ENCODE data around the gene SNX9. TPM values are rescaled to one million over a fixed set of nuclear protein-coding genes. Genes with fewer than 3 reads are reported as not detected.

The SNX9 gene
- total RNA-seq, 2 donors from 2014 or later = 37.3 to 81.7 TPM

- no peaks in the 10 kb centered on the region for H3K36me3 ChIP-seq
- intact Hi-C loops (cut with DNase I) = no loop called here
- no peaks in the 10 kb centered on the region for H3K9me3 ChIP-seq
- DNase-seq = no peak
- no peaks in the 10 kb centered on the region for H3K27me3 ChIP-seq
- no peak overlapping the region for H3K4me3 ChIP-seq
- no peaks in the 10 kb centered on the region for H3K4me1 ChIP-seq
- no peak overlapping the region for H3K27ac ChIP-seq
- TF ChIP-seq, protein P1, sequence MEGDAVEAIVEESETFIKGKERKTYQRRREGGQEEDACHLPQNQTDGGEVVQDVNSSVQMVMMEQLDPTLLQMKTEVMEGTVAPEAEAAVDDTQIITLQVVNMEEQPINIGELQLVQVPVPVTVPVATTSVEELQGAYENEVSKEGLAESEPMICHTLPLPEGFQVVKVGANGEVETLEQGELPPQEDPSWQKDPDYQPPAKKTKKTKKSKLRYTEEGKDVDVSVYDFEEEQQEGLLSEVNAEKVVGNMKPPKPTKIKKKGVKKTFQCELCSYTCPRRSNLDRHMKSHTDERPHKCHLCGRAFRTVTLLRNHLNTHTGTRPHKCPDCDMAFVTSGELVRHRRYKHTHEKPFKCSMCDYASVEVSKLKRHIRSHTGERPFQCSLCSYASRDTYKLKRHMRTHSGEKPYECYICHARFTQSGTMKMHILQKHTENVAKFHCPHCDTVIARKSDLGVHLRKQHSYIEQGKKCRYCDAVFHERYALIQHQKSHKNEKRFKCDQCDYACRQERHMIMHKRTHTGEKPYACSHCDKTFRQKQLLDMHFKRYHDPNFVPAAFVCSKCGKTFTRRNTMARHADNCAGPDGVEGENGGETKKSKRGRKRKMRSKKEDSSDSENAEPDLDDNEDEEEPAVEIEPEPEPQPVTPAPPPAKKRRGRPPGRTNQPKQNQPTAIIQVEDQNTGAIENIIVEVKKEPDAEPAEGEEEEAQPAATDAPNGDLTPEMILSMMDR (IDR thresholded peaks at IDR 0.05) = no peak
- H3K9ac ChIP-seq (ENCODE audit: low read depth in 2 of 2, low read length in 2 of 2) = no peak overlapping the region
Measured at GRCh38 chr6:157927011-157927410, 104.0 kb downstream of the SNX9 start.

GRCh38 chr6:157928428-157928827, 105.4 kb downstream of the SNX9 start:
- no peaks in the 10 kb centered on the region for H3K27me3 ChIP-seq
- TF ChIP-seq, protein P1 (IDR thresholded peaks at IDR 0.05) = no peak
- H3K27ac ChIP-seq = no peak overlapping the region
- H3K9ac ChIP-seq (ENCODE audit: low read depth in 2 of 2, low read length in 2 of 2) = no peak overlapping the region
- no peak for DNase-seq
- intact Hi-C loops (cut with DNase I) = no loop called here
- no peaks in the 10 kb centered on the region for H3K36me3 ChIP-seq
- H3K4me3 ChIP-seq = no peak overlapping the region
- no peaks in the 10 kb centered on the region for H3K4me1 ChIP-seq
- H3K9me3 ChIP-seq = no peaks in the 10 kb centered on the region

GRCh38 chr6:157929076-157929475, 106.0 kb downstream of the SNX9 start:
- Histone ChIP-seq H3K36me3 (no peaks in the 10 kb centered on the region), H3K9ac (ENCODE audit: low read depth in 2 of 2, low read length in 2 of 2) (no peak overlapping the region), H3K4me3 (no peak overlapping the region), H3K27ac (no peak overlapping the region), H3K4me1 (no peaks in the 10 kb centered on the region), H3K27me3 (no peaks in the 10 kb centered on the region), H3K9me3 (no peaks in the 10 kb centered on the region)
- TF ChIP-seq, protein P1 (IDR thresholded peaks at IDR 0.05) = no peak
- intact Hi-C loops (cut with DNase I) = no loop called here
- no peak for DNase-seq

GRCh38 chr6:157929765-157930319, 106.8 kb downstream of the SNX9 start:
- no peaks in the 10 kb centered on the region for H3K27me3 ChIP-seq
- no peaks in the 10 kb centered on the region for H3K9me3 ChIP-seq
- H3K4me3 ChIP-seq = no peak overlapping the region
- no peaks in the 10 kb centered on the region for H3K4me1 ChIP-seq
- H3K27ac ChIP-seq = no peak overlapping the region
- TF ChIP-seq, protein P1 (IDR thresholded peaks at IDR 0.05) = no peak
- DNase-seq = no peak
- no peak overlapping the region for H3K9ac ChIP-seq (ENCODE audit: low read depth in 2 of 2, low read length in 2 of 2)
- H3K36me3 ChIP-seq = no peaks in the 10 kb centered on the region
- intact Hi-C loops (cut with DNase I) = no loop called here

DNA sequence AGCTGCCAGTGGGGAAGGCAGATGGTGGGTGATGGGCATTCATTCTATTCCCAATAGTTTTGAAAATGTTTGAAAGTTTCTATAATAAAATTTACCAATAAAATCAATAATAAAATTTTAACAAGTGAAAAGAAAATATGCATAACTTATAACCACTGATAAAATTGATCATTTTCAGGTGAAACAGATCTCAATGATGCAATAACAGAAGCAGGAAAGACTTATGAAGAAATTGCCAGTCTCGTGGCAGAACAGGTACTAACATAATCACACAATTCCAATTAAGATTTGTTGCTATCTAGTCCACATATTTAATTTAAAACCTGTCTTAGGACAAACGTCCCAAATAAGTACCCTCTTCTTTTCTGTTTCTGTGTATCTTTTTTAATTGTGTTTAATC, 112.7 kb downstream of the SNX9 start:
- Histone ChIP-seq H3K9me3 (no peaks in the 10 kb centered on the region), H3K36me3 (no peaks in the 10 kb centered on the region), H3K4me1 (no peaks in the 10 kb centered on the region), H3K9ac (ENCODE audit: low read depth in 2 of 2, low read length in 2 of 2) (no peak overlapping the region), H3K27me3 (no peaks in the 10 kb centered on the region), H3K4me3 (no peak overlapping the region), H3K27ac (no peak overlapping the region)
- TF ChIP-seq, protein P1 (IDR thresholded peaks at IDR 0.05) = no peak
- DNase-seq = no peak
- intact Hi-C loops (cut with DNase I) = no loop called here
